HG02970 (cell line): ENCODE results near the gene DNMT3A.
"Not testable (repeated sequence)": the region's sequence is repeated elsewhere in the genome, so short reads cannot be mapped to it uniquely, and the experiment has no call there.

ENCODE experiments used
- ATAC-seq: cut with Tn5 transposase; IDR thresholded peaks from one replicate; pipeline ENCODE4 v1.9.1; 2021; ENCODE audit warnings: mild to moderate bottlenecking, moderate library complexity, moderate number of reproducible peaks; ENCODE audit not compliant: unreplicated experiment, low FRiP score

DNMT3A gene

GRCh38 chr2:25286723-25287483 lies 54.8 kb downstream of the DNMT3A start:
- no peak for ATAC-seq

- no peak for ATAC-seq
These were observed 55.7 kb downstream of the DNMT3A start for GRCh38 chr2:25286025-25286400.

- no peak for ATAC-seq
These were observed 56.3 kb downstream of the DNMT3A start for GRCh38 chr2:25285265-25286024.

GRCh38 chr2:25284756-25285155 lies 57.0 kb downstream of the DNMT3A start:
- ATAC-seq, result no peak

GRCh38 chr2:25283921-25284320 lies 57.8 kb downstream of the DNMT3A start:
- no peak for ATAC-seq

DNA sequence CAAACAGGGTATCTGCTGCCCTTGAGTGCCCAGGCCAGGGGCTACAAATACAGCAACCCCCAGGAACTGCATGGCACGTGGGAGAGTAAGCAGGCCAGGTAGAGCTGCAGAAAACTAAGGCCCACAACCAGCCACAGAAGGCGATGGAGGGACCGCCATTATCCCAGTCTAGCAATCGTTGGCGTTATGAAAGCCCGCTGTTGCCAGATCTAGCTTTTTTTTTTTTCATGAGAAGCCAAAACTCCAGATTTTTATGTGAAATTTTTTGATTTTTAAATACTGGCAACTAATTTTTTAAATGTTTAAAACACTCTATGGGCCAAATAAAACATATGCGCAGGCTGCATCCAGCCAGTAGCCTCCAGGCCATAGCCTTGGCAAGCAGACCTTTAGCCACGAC lies 59.8 kb downstream of the DNMT3A start:
- ATAC-seq, result no peak

DNA sequence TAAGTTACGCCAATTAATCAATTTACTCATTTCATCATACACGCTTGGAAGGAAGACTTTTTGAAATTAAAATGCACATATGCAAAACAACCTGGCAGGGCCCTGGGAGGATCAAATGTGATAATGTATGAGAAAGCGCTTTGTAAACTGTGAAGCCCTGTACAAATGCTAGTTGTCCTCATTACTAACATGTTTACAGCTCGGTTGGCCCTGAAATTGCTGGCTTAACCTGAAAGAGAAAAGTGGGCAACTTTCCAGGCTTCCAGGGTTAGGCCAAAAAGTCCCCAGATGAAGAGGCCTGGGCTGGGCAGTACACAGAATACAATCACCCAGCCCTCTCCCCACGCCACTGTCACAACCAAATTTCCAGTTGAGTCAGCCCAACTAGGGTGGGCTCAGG lies 60.2 kb downstream of the DNMT3A start:
- no peak for ATAC-seq

GRCh38 chr2:25280051-25280687 lies 61.6 kb downstream of the DNMT3A start:
- no peak for ATAC-seq

GRCh38 chr2:25279091-25279651 lies 62.6 kb downstream of the DNMT3A start:
- peak; percentile 63 for ATAC-seq

DNA sequence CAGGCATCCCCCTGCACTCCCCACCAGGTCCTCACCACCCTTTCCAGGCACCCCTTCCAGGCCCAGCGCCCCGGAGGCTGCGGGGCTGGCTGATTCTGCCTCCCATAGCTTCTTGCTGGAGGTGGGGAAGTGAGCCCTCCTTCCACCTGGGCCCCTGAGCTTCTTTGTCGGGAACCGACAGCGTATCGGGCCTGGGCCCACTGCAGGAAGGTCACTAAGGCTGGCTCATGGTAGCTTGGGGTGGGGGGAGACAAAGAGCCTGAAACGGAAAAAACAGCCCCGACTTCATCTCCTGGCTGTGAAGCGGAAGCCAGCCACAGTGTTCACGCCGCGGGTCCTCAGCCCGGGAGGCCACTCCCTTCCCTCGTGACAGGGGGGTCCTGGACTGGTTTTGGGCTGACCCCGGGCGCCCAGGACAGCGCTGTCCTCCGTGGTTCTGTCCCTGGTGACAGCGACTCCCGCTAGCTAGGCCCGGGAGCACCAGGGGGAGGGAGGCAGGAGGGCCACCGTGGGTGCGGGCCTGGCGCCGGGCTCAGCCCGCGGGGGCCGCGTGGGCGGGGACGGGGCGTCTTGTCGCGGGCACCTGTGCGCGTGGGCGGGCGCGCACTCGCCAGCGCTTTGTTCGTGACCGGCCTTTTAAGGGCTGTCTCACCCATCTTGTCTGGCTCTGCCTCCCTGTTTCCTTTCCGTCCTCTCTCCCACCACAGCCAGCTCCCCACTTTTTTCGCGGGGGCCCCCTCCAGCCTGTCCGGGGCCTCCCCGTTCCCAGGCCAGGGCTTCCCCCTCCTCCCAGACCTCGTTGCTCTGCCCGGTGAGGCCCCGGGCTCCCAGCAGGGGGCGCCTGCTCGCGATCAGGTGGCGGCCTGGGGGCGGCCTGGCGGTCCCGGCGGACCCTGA lies 64.9 kb downstream of the DNMT3A start:
- no peak for ATAC-seq

- ATAC-seq, result no peak
These were observed 66.2 kb downstream of the DNMT3A start for GRCh38 chr2:25275575-25275965.

DNA sequence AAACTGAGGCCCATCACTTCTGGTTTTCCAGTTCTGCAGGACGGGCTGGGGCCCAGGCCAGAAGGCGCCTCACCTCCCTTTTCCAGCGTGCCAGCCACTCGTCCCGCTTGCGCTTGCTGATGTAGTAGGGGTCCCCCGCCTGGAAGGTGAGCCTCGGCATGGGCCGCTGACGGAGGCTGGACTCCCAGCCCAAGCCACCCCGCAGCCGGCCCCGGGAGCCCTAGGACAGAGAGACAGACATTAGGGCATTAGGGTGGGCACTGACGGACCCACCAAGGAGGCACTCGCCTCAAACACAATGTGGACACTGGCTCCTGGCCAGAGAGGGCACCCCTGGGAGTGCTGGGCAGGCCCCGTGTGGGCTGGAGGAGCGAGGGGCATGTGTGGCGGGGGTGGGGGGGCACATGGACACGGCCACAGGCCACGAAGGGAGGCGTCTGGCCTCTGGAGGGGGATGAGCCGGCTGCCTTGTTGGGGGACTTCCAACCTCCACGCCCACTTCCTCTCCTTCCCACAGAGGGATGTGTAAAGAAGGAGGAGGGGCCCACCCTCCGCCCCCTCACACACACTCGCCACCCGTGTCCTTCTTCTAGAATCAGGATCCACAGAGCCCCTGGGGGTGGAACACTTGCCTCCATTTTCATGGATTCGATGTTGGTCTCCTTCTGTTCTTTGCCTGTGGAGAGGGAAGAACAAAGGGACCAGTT lies 66.7 kb downstream of the DNMT3A start:
- no peak for ATAC-seq

DNA sequence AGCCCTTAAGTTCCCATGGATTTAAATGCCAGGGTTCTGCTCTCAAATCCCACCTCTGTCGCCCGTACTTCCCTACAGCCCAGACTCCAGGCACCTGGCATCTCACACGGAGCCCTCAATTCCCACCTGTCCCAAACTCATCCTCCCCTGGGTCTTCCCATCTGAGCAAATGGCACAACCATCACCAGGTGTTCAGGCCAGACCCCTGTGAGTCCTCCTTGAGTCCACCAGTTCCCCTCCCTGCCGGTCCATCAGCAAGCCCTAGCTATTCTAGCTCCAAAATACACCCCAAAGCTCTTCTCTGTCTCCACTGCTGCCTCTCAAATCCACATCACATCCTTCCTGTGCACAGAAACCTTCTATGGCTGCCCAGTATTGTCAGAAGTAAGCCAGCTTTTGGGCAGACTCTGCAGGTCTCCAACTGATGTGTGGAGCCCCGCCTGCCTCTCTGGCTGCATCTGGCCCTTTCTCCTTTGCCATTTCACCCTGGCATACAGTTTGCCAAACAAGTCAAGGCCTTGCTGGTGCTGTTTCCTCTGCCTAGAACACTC lies 67.7 kb downstream of the DNMT3A start:
- ATAC-seq, result no peak

- ATAC-seq, result not testable (repeated sequence)
These were observed 69.0 kb downstream of the DNMT3A start for GRCh38 chr2:25272705-25273104.

DNA sequence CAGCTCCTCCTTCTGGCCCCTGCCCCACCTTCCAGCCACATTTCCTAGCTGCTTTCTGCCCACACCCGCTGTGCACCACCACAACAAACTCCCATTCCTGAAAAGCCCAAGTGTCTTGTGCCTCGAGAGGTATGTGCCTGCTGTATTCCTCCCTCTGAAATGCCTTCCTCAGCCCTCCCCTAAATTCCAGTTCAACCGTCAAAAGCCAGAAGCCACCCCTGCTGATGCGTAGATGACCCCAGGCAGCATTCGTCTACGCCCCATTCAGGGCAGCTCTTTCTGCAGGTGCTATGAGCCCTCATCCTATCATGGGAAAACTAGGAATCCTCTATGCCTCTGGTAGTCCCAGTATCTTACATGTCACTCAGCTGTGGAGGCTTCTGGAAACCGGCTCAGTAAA lies 71.7 kb downstream of the DNMT3A start:
- ATAC-seq, result no peak

DNA sequence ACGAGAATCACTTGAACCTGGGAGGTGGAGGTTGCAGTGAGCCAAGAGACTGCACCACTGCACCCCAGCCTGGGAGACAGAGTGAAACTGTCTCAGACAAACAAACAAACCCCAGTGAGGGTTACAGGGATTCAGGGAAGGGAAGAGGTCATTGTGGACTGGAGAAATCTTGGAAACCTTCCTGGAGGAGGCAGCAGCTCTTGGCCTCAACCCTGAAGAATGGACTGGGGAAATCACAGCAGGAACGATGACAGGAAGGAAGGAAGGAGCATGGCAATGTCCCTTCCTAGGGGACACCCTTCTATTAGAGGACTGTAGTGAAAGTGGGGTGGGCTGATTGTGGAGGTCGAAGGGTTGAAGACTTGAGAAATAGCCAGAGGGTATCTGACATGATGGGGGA lies 72.5 kb downstream of the DNMT3A start:
- ATAC-seq, result no peak

GRCh38 chr2:25268139-25268538 lies 73.6 kb downstream of the DNMT3A start:
- no peak for ATAC-seq

DNA sequence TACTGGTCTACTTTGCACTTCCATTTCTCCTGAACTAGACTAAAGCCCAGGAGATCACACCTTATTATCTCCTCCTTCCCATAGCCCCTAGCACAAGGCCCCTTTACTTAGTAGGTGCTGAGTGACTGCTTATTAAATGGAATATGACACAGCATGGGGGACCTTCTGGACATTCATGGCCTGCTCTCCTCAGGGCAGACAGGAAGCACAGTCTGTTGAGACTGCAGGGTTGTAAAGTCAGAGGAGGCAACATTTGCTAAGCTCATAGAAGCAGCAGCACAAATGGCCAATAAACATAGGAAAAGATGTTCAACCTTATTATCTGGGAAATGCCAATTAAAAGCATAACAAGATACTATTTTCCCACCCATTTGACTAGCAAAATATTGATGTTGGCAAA lies 75.3 kb downstream of the DNMT3A start:
- no peak for ATAC-seq

DNA sequence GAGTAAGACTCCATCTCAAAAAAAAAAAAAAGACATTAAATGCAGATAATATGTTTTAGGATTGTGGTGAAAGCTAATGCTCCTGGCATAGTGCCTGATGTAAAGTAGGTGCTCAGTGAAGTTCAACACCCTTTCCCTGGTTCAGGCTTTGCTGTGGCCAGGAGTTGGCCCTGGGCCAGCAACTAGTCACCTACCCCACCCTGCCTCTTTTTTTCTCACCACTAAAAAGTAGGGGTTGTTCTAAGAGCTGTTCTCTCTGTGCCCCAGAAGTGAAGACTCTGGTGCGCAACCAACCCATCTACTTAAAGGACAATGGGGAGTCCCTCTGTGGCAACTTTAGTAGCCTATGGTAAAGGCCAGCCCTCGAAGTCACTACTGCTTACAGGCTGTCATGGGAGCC lies 75.9 kb downstream of the DNMT3A start:
- ATAC-seq, result no peak
